Testis (tissue), 3 donors: ENCODE results near the gene MIGA2. TPM values are rescaled to one million over a fixed set of nuclear protein-coding genes. Genes with fewer than 3 reads are reported as not detected.

Source experiments
- DNase-seq: peaks from one replicate; pipeline ENCODE4 v3.0.0-alpha.2; 2019
- H3K27ac ChIP-seq, 2 donors: fragments of 200-600 bp; sonication (generic); one replicate each; pipeline ENCODE4 v1.5.1; 2019
- H3K27me3 ChIP-seq: fragments of 200-600 bp; sonication (generic); one replicate; pipeline ENCODE4 v1.5.1; 2019
- H3K36me3 ChIP-seq: fragments of 200-600 bp; sonication (generic); one replicate; pipeline ENCODE4 v1.5.1; 2017; ENCODE audit warnings: low read depth; ENCODE audit errors: missing control alignments
- H3K4me1 ChIP-seq: fragments of 200-600 bp; sonication (generic); one replicate; pipeline ENCODE4 v1.5.1; 2019
- H3K4me3 ChIP-seq, 2 donors: fragments of 200-600 bp; sonication (generic); one replicate each; pipeline ENCODE4 v1.5.1; 2017 to 2019
- H3K9me3 ChIP-seq: fragments of 200-600 bp; sonication (generic); one replicate; pipeline ENCODE4 v1.5.1; 2017
- POLR2A ChIP-seq: fragments of 450-650 bp; IDR thresholded peaks from one replicate; pipeline ENCODE4 v1.6.1; 2017; ENCODE audit warnings: antibody characterized with exemption, mild to moderate bottlenecking, moderate library complexity
- WGBS, 2 donors: methylation state at CpG; one replicate each; pipeline ENCODE4 v1.1.5; 2018; 5-methylcytosine and 5-hydroxymethylcytosine counted together
- intact Hi-C: fragments of 100-400 bp; cut with DNase I; formaldehyde crosslinking; loops from one replicate; pipeline ENCODE4 v1.15.1; 2023; ENCODE audit warnings: low total_unique reads
- polyA plus RNA-seq: library from polyadenylated mRNA; stranded (reverse); fragments of 350-450 nt; fragmentation: Illumina TruSeq; extraction: RNeasy Lipid Tissue Mini Kit (QIAGEN cat#74804); gene quantifications from one replicate; pipeline ENCODE4 v1.2.3, GENCODE V29; 2014; ENCODE audit warnings: low read depth, low replicate concordance; ENCODE audit not compliant: insufficient read depth
- total RNA-seq, 2 donors: library from RNA; depleted of rRNA; stranded (reverse); fragments of >200 nt; gene quantifications; one replicate each; pipeline ENCODE4 v1.2.3, GENCODE V29; 2016
- TF ChIP-seq, protein P1 (sequence below), 3 experiments: fragments of 450-650 bp in 2 of 3; fragments of 200-600 bp in 1 of 3; sonication (generic) in 1 of 3; IDR thresholded peaks; one replicate each; pipeline ENCODE4 v1.5.1; 2016 to 2019; ENCODE audit warnings: antibody characterized with exemption in 3 of 3, mild to moderate bottlenecking in 2 of 3, moderate library complexity in 1 of 3

Gene MIGA2
- total and polyA plus RNA-seq, 3 donors from 2014 or later, result 22.9 to 42.7 (median 42.0) TPM

DNA sequence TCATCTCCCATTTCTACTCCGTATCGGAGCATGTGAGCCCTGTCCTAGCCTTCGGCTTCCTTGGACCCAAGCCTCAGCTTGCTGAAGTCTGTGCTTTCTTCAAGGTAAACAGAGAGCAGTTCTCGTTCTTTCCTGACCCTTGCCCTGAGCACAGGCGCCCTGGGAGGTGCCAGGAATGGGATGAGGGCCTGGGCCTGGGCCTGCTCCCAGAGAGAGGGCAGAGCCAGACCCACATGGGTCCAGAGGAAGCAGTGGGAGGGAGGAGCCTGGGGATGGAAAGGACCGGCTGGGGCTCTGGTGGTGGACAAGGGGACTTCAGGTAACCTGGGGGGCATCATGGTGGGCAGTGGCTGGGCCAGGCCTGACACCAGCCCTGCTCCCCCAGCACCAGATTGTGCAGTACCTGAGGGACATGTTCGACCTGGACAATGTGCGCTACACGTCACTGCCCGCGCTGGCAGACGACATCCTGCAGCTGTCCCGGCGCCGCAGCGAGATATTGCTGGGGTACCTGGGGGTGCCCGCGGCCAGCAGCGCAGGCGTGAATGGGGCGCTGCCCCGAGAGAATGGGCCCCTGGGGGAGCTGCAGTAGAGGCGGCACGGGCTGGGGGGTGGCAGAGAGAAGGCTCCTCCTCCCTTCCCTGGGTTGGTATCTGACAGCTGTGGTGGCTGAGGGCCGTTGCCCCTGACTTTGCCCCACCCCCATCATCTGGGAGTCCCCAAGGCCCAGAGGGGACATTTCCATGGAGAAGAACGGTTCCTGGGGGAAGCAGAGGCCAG, 33.6 kb downstream of the MIGA2 start:
- Histone ChIP-seq H3K27ac (no peak overlapping the region), H3K4me1 (no peaks in the 10 kb centered on the region), H3K4me3 (no peak overlapping the region), H3K27me3 (no peaks in the 10 kb centered on the region), H3K9me3 (no peaks in the 10 kb centered on the region), H3K36me3 (no peaks in the 10 kb centered on the region)
- DNase-seq, result no peak
- 83 to 91% methylated on average over 17 to 26 of the region's 26 CpGs for WGBS, 2 donors
- intact Hi-C loops, result no loop called here
- TF ChIP-seq, protein P1, sequence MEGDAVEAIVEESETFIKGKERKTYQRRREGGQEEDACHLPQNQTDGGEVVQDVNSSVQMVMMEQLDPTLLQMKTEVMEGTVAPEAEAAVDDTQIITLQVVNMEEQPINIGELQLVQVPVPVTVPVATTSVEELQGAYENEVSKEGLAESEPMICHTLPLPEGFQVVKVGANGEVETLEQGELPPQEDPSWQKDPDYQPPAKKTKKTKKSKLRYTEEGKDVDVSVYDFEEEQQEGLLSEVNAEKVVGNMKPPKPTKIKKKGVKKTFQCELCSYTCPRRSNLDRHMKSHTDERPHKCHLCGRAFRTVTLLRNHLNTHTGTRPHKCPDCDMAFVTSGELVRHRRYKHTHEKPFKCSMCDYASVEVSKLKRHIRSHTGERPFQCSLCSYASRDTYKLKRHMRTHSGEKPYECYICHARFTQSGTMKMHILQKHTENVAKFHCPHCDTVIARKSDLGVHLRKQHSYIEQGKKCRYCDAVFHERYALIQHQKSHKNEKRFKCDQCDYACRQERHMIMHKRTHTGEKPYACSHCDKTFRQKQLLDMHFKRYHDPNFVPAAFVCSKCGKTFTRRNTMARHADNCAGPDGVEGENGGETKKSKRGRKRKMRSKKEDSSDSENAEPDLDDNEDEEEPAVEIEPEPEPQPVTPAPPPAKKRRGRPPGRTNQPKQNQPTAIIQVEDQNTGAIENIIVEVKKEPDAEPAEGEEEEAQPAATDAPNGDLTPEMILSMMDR (IDR thresholded peaks at IDR 0.05), result no peak
- TF ChIP-seq POLR2A, result no peak

DNA sequence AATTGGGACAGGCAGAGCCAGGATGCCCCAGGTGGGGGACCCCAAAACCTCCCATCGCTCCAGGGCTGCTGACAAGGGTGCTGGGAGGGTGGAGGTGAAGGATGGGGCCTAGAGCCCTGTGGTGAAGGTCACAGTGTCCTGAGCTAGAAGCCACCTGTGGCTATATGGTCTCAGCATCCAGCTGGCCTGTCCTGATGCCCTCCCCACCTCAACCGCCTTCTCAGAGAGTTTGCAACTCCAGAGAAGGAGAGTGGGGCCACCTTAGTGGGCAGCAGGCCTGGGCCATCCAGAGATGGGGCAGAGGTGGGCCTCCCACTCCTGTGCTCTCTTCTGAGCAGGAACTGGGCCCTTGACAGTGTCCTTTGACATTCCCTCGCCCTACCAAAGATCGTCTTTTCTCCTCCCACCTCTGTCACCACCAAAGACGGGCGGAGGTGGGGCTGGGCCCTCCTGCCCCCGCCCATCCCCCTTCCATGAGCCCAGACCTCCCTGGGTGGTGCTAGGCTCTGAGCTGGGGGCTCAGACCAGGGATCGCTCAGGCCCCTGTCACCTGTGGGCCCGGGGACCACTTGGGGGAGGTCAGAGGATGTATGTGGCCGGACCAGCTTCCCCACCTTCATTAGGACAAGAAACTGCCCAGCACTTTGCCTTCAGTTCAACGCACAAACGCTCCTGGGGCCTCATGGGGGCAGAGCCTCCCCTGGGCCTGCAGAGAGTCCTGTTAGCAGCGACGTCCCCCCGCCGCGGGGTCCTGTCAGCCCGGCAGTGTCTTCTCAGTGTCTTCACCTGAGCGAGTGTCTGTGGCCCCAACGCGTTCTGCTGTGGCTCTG, 34.5 kb downstream of the MIGA2 start:
- no peaks in the 10 kb centered on the region for H3K4me1 ChIP-seq
- TF ChIP-seq, protein P1 (IDR thresholded peaks at IDR 0.05), result no peak
- no peak for TF ChIP-seq POLR2A
- WGBS, 2 donors, result 81 to 90% methylated on average over 14 to 21 of the region's 21 CpGs
- no peak overlapping the region for H3K4me3 ChIP-seq
- H3K36me3 ChIP-seq, result no peaks in the 10 kb centered on the region
- H3K9me3 ChIP-seq, result no peaks in the 10 kb centered on the region
- DNase-seq, result no peak
- intact Hi-C loops, result no loop called here
- H3K27me3 ChIP-seq, result no peaks in the 10 kb centered on the region
- H3K27ac ChIP-seq, result no peak overlapping the region

DNA sequence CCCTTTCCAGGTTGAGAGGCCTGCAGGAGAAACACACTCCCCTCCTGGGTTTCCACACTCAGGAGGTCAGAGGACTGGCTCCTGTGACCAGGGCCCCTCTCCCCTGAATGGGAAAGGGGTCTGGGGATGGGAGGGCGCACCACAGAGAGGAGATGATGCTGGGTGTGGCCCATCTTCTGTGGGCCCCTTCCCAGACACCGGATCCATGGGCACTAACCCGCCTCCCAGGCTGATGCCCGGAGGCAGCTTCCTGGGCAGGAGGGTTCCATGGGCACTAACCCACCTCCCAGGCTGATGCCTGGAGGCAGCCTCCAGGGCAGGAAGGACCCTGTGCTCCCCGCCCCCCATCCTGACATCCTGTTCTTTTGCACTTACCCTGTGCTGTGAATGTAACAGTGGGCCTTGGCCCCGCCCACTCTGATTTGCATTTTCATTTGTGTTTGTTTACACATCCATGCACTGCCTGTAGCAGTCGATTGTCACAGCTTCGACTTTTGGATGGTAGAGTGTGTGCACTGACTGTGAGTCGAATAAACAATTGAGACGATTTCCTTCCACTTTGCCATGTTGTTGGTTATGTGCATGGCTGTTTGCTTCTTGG, 35.2 kb downstream of the MIGA2 start:
- H3K27me3 ChIP-seq, result no peaks in the 10 kb centered on the region
- no peak overlapping the region for H3K27ac ChIP-seq
- H3K4me1 ChIP-seq, result no peaks in the 10 kb centered on the region
- TF ChIP-seq POLR2A, result no peak
- TF ChIP-seq, protein P1 (IDR thresholded peaks at IDR 0.05), result no peak
- intact Hi-C loops, result no loop called here
- H3K36me3 ChIP-seq, result no peaks in the 10 kb centered on the region
- no peak overlapping the region for H3K4me3 ChIP-seq
- 67 to 78% methylated on average over 6 to 10 of the region's 10 CpGs for WGBS, 2 donors
- DNase-seq, result no peak
- no peaks in the 10 kb centered on the region for H3K9me3 ChIP-seq

DNA sequence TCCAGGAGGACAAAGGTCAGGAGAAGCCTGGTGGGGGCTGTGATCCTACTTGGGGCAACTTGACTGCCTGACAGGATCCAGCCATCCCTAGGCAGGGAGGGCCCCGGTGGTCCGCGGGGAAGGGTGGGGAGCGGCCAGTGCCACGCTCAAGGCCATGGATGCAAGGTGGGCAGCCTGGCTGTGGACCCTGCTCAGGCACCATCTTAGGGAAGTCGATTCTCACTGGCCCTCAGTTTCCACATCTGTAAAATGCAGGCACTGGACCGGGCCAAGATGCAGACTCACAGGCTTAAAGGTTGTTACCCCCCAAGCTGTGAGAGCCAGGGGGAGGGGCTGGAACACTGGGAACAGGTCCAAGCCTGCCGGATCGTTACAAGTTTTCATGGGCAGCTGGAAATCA, 35.7 kb downstream of the MIGA2 start:
- TF ChIP-seq, protein P1 (IDR thresholded peaks at IDR 0.05), result no peak
- TF ChIP-seq POLR2A, result no peak
- Histone ChIP-seq H3K27me3 (no peaks in the 10 kb centered on the region), H3K9me3 (no peaks in the 10 kb centered on the region), H3K36me3 (no peaks in the 10 kb centered on the region), H3K4me3 (no peak overlapping the region), H3K27ac (no peak overlapping the region), H3K4me1 (no peaks in the 10 kb centered on the region)
- intact Hi-C loops, result no loop called here
- peak; percentile 28 for DNase-seq
- WGBS, 2 donors, result 55 to 57% methylated on average over 6 to 9 of the region's 9 CpGs
